HL-60 (cell line): ENCODE data around the gene GJB5.

Source experiments
- DNase-seq, 2 experiments: peaks; one replicate each; pipeline ENCODE4 v3.0.0-alpha.2; 2010 to 2020; ENCODE audit warnings: low read depth in 1 of 2, low spot score in 1 of 2
- H3K27ac ChIP-seq: fragments of 250-450 bp; sonication (Bioruptor Pico); replicated peaks from 2 replicates; pipeline ENCODE4 v1.5.1; 2020; ENCODE audit warnings: mild to moderate bottlenecking, moderate library complexity
- H3K27me3 ChIP-seq: fragments of 250-450 bp; sonication (Bioruptor Pico); 2 replicates; pipeline ENCODE4 v1.5.1; 2021; ENCODE audit warnings: mild to moderate bottlenecking, moderate library complexity; ENCODE audit not compliant: insufficient read depth, poor library complexity, severe bottlenecking
- H3K4me3 ChIP-seq: replicated peaks from 2 replicates; pipeline ENCODE4 v1.5.1; 2011; ENCODE audit warnings: mild to moderate bottlenecking, control low read depth, low read length; ENCODE audit not compliant: insufficient read depth
- GABPA ChIP-seq: IDR thresholded peaks from 2 replicates; pipeline ENCODE4 v1.6.1; 2012; ENCODE audit warnings: low read depth
- POLR2AphosphoS5 ChIP-seq: IDR thresholded peaks from 2 replicates; pipeline ENCODE4 v1.6.1; 2012; ENCODE audit warnings: low read depth
- REST ChIP-seq: IDR thresholded peaks from 2 replicates; pipeline ENCODE4 v1.6.1; 2012; ENCODE audit warnings: low read depth; ENCODE audit not compliant: insufficient replicate concordance
- SPI1 ChIP-seq: IDR thresholded peaks from 2 replicates; pipeline ENCODE4 v1.6.1; 2012; ENCODE audit warnings: low read depth, mild to moderate bottlenecking, borderline replicate concordance
- TF ChIP-seq, protein P1 (sequence below): IDR thresholded peaks from one replicate; pipeline ENCODE4 v1.5.1; 2011; ENCODE audit warnings: low read length, control low read depth, inconsistent platforms; ENCODE audit not compliant: insufficient read depth

GJB5 gene

GRCh38 chr1:34774957-34775356 is 20.1 kb downstream of the GJB5 start:
- no peak overlapping the region for H3K27ac ChIP-seq
- no peak for DNase-seq
- TF ChIP-seq POLR2AphosphoS5: no peak
- no peaks in the 10 kb centered on the region for H3K27me3 ChIP-seq
- H3K4me3 ChIP-seq: no peak overlapping the region

- Histone ChIP-seq H3K27me3 (peaks cover 12% of the 10 kb centered on the region), H3K27ac (no peak overlapping the region)
Observed at GRCh38 chr1:34776911-34777310, 22.1 kb downstream of the GJB5 start.

GRCh38 chr1:34777519-34778321 is 22.9 kb downstream of the GJB5 start:
- no peak for TF ChIP-seq GABPA
- no peak for TF ChIP-seq REST
- no peak for TF ChIP-seq SPI1
- no peak for TF ChIP-seq POLR2AphosphoS5
- TF ChIP-seq, protein P1, sequence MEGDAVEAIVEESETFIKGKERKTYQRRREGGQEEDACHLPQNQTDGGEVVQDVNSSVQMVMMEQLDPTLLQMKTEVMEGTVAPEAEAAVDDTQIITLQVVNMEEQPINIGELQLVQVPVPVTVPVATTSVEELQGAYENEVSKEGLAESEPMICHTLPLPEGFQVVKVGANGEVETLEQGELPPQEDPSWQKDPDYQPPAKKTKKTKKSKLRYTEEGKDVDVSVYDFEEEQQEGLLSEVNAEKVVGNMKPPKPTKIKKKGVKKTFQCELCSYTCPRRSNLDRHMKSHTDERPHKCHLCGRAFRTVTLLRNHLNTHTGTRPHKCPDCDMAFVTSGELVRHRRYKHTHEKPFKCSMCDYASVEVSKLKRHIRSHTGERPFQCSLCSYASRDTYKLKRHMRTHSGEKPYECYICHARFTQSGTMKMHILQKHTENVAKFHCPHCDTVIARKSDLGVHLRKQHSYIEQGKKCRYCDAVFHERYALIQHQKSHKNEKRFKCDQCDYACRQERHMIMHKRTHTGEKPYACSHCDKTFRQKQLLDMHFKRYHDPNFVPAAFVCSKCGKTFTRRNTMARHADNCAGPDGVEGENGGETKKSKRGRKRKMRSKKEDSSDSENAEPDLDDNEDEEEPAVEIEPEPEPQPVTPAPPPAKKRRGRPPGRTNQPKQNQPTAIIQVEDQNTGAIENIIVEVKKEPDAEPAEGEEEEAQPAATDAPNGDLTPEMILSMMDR: no peak
- no peak for DNase-seq
- Histone ChIP-seq H3K27me3 (peaks cover 20% of the 10 kb centered on the region), H3K4me3 (no peak overlapping the region), H3K27ac (no peak overlapping the region)

More at GRCh38 chr1:34776911-34777310, 22.1 kb downstream of the GJB5 start:
- H3K4me3 ChIP-seq: no peak overlapping the region
- TF ChIP-seq, protein P1: no peak
- TF ChIP-seq GABPA: no peak
- no peak for TF ChIP-seq REST
- no peak for TF ChIP-seq POLR2AphosphoS5
- TF ChIP-seq SPI1: no peak
- DNase-seq: no peak

GRCh38 chr1:34778381-34778780 is 23.5 kb downstream of the GJB5 start:
- H3K27me3 ChIP-seq: peaks cover 22% of the 10 kb centered on the region
- DNase-seq: no peak
- no peak overlapping the region for H3K4me3 ChIP-seq
- no peak for TF ChIP-seq POLR2AphosphoS5
- no peak for TF ChIP-seq GABPA
- TF ChIP-seq REST: no peak
- TF ChIP-seq, protein P1: no peak
- no peak for TF ChIP-seq SPI1
- no peak overlapping the region for H3K27ac ChIP-seq
